K562 (cell line): ENCODE data around the gene TEDDM1. TPM values are rescaled to one million over a fixed set of nuclear protein-coding genes. Genes with fewer than 3 reads are reported as not detected.

Source experiments
- ATAC-seq: fragments of 200-7000 bp; cut with Tn5 transposase; 3 replicates; pipeline ENCODE4 v1.9.1; 2020; ENCODE audit warnings: moderate library complexity
- BruUV-seq: library from RNA; stranded (reverse); fragments of 400-500 nt; replicated peaks from 2 replicates; lab custom pipeline; 2021; lab: Mats Ljungman, UMichigan
- CTCF ChIA-PET: fragments of 300-600 bp; formaldehyde crosslinking; extraction: SDS; loops from one replicate; lab custom pipeline; 2021; ENCODE audit warnings: low intra/inter-chr PET ratio; lab: Yijun Ruan, JAX
- POLR2A ChIA-PET: fragments of 300-600, 350-650 bp; sonication (Branson Sonifier 250); formaldehyde crosslinking; extraction: SDS; loops from one replicate; lab custom pipeline; 2021; ENCODE audit warnings: antibody characterized with exemption, inconsistent platforms; lab: Yijun Ruan, JAX
- DNase-seq, 4 experiments: peaks; one replicate each; pipeline versions ENCODE4 v3.0.0 to v3.0.0-alpha.2; 2011 to 2018; ENCODE audit warnings: low spot score in 3 of 4, mixed read lengths in 3 of 4; ENCODE audit errors: extremely low read depth in 1 of 4
- FAIRE-seq: peaks from 2 replicates; lab custom pipeline; 2011; peaks lifted over from hg19 to GRCh38; lab: Jason Lieb, UNC
- H2AFZ ChIP-seq: 2 replicates; pipeline ENCODE4 v1.6.0; 2011; ENCODE audit warnings: low read depth, low read length, control low read depth, inconsistent platforms
- H3K27ac ChIP-seq: fragments of 200-600 bp; 3 replicates; pipeline ENCODE4 v1.8.0; 2011; ENCODE audit warnings: low read depth, mild to moderate bottlenecking, control low read depth, inconsistent platforms, low read length, moderate library complexity, mixed read lengths; ENCODE audit errors: extremely low read depth
- H3K27me3 ChIP-seq, 2 experiments: fragments of 300-600 bp in 1 of 2; 2 replicates in 1 of 2; 3 replicates in 1 of 2; pipeline versions ENCODE4 v1.6.0 to v1.8.0; 2011; ENCODE audit warnings: inconsistent platforms in 2 of 2, low read length in 2 of 2, mild to moderate bottlenecking in 1 of 2, mixed read lengths in 1 of 2, moderate library complexity in 1 of 2; ENCODE audit not compliant: control insufficient read depth in 2 of 2, insufficient read depth in 2 of 2
- H3K36me3 ChIP-seq: fragments of 300-600 bp; 3 replicates; pipeline ENCODE4 v1.8.0; 2011; ENCODE audit warnings: mild to moderate bottlenecking, low read length, inconsistent platforms; ENCODE audit not compliant: control insufficient read depth, insufficient read depth
- H3K4me1 ChIP-seq, 2 experiments: fragments of 200-600 bp in 1 of 2; replicated peaks in 1 of 2; 2 replicates in 1 of 2; 3 replicates in 1 of 2; pipeline versions ENCODE4 v1.5.1 to v1.8.0; 2011; ENCODE audit warnings: inconsistent platforms in 2 of 2, low read length in 2 of 2, mild to moderate bottlenecking in 1 of 2, mixed read lengths in 1 of 2, moderate library complexity in 1 of 2; ENCODE audit not compliant: control insufficient read depth in 2 of 2, insufficient read depth in 2 of 2
- H3K4me2 ChIP-seq: 2 replicates; pipeline ENCODE4 v1.6.1; 2011; ENCODE audit warnings: low read length, control low read depth, inconsistent platforms, mixed read lengths; ENCODE audit not compliant: insufficient read depth
- H3K4me3 ChIP-seq: fragments of 200-600 bp; sonication (generic), shearing (Covaris generic); 2 replicates; pipeline ENCODE4 v1.5.1; 2016; ENCODE audit warnings: control low read depth, inconsistent platforms
- H3K79me2 ChIP-seq: fragments of 200-600 bp; 3 replicates; pipeline ENCODE4 v1.8.0; 2011; ENCODE audit warnings: low read length, inconsistent platforms; ENCODE audit not compliant: control insufficient read depth, insufficient read depth
- H3K9ac ChIP-seq, 2 experiments: 2 replicates each; pipeline versions ENCODE4 v1.6.0 to v1.6.1; 2011; ENCODE audit warnings: low read depth in 2 of 2, low read length in 2 of 2, control low read depth in 1 of 2, inconsistent platforms in 1 of 2, mild to moderate bottlenecking in 1 of 2, mixed read lengths in 1 of 2; ENCODE audit not compliant: insufficient read depth in 1 of 2
- H3K9me1 ChIP-seq: one replicate; pipeline ENCODE4 v1.6.0; 2011; ENCODE audit warnings: inconsistent platforms, mild to moderate bottlenecking, low read length, moderate library complexity; ENCODE audit not compliant: control insufficient read depth, insufficient read depth
- H3K9me3 ChIP-seq: replicated peaks from 2 replicates; pipeline ENCODE4 v1.5.1; 2011; ENCODE audit warnings: low read depth, low read length, inconsistent platforms; ENCODE audit not compliant: control insufficient read depth, insufficient read depth
- H4K20me1 ChIP-seq: replicated peaks from 2 replicates; pipeline ENCODE4 v1.6.1; 2011; ENCODE audit warnings: low read length, inconsistent platforms, mixed read lengths; ENCODE audit not compliant: control insufficient read depth, insufficient read depth
- CC2D1A ChIP-seq: fragments of 450-650 bp; IDR thresholded peaks from 2 replicates; pipeline ENCODE4 v1.6.1; 2017; ENCODE audit warnings: mild to moderate bottlenecking
- CXXC5 ChIP-seq: fragments of 250-450 bp; sonication (Bioruptor Pico); IDR thresholded peaks from 2 replicates; pipeline ENCODE4 v1.8.0; 2022; ENCODE audit warnings: inconsistent platforms, mild to moderate bottlenecking, moderate library complexity
- ESRRA ChIP-seq: fragments of 450-650 bp; IDR thresholded peaks from 2 replicates; pipeline ENCODE4 v1.6.1; 2014; ENCODE audit warnings: low read depth, mild to moderate bottlenecking, moderate library complexity, borderline replicate concordance
- NR2C2 ChIP-seq, 2 experiments: fragments of 200-800 bp in 1 of 2; sonication (Bioruptor generic) in 1 of 2; sonication (generic) in 1 of 2; formaldehyde crosslinking in 1 of 2; IDR thresholded peaks; 2 replicates each; pipeline versions ENCODE4 v1.6.1 to v1.8.0; 2016 to 2022; ENCODE audit warnings: mild to moderate bottlenecking in 1 of 2, missing compliant biosample characterization in 1 of 2, missing genetic modification characterization in 1 of 2, missing genetic modification reagents in 1 of 2
- PTTG1 ChIP-seq: fragments of 450-650 bp; IDR thresholded peaks from 2 replicates; pipeline ENCODE4 v1.6.1; 2016; ENCODE audit warnings: low read depth, mild to moderate bottlenecking, missing genetic modification characterization, missing compliant biosample characterization
- PURB ChIP-seq: sonication (generic); formaldehyde crosslinking; IDR thresholded peaks from 2 replicates; pipeline ENCODE4 v1.9.0; 2021; ENCODE audit warnings: low read depth, mild to moderate bottlenecking, missing genetic modification reagents
- SPI1 ChIP-seq: IDR thresholded peaks from 2 replicates; pipeline ENCODE4 v1.6.1; 2011; ENCODE audit warnings: low read depth, low read length, control low read depth, borderline replicate concordance
- ZNF24 ChIP-seq: fragments of 450-650 bp; IDR thresholded peaks from 2 replicates; pipeline ENCODE4 v1.6.1; 2016
- WGBS: fragments of 100-300 bp; shearing (Covaris generic); methylation state at CpG from one replicate; pipeline ENCODE4 v1.1.6; 2016; ENCODE audit warnings: low coverage, mixed read lengths; ENCODE audit not compliant: insufficient coverage; ENCODE audit errors: missing lambda C conversion rate; 5-methylcytosine and 5-hydroxymethylcytosine counted together
- in situ Hi-C: fragments of 300-500 bp; cut with MboI; formaldehyde crosslinking; loops from 4 replicates; pipeline ENCODE4 v1.15.0; 2018; ENCODE audit warnings: inconsistent platforms, mixed read lengths
- intact Hi-C: fragments of 100-400 bp; cut with micrococcal nuclease; formaldehyde crosslinking; loops from 2 replicates; pipeline ENCODE4 v1.14.2; 2022
- polyA plus RNA-seq, 8 experiments: library from polyadenylated mRNA; depleted of rRNA in 4 of 8; stranded (reverse) in 5 of 8; unstranded in 3 of 8; fragments of >200 nt; fragmentation: Nextera tagmentation in 2 of 8; fragmentation: Illumina TruSeq in 1 of 8; extraction: Ambion mirVana in 2 of 8; extraction: Trizol in 1 of 8; gene quantifications; 2 replicates each; pipeline versions ENCODE4 v1.2.1 to v1.2.3, GENCODE V29; 2011 to 2014; ENCODE audit warnings: inconsistent platforms in 1 of 8, missing spikeins in 1 of 8
- total RNA-seq, 7 experiments: library from RNA; depleted of rRNA in 6 of 7; stranded (reverse); fragments of >200 nt in 6 of 7; fragmentation: Illumina TruSeq in 2 of 7; extraction: Trizol in 2 of 7; gene quantifications; 2 replicates each; pipeline versions ENCODE4 v1.2.1 to v1.2.3, GENCODE V29; 2011 to 2021; ENCODE audit warnings: low replicate concordance in 1 of 7
- TF ChIP-seq, protein P1 (sequence below): fragments of 450-650 bp; IDR thresholded peaks from 2 replicates; pipeline ENCODE4 v1.6.1; 2016; ENCODE audit warnings: borderline replicate concordance
- TF ChIP-seq, protein P2 (sequence below): fragments of 250-450 bp; sonication (Bioruptor Pico); IDR thresholded peaks from 2 replicates; pipeline ENCODE4 v1.5.0; 2022; ENCODE audit warnings: mild to moderate bottlenecking
- TF ChIP-seq, protein P3 (sequence below): fragments of 250-450 bp; sonication (Bioruptor Pico); IDR thresholded peaks from 2 replicates; pipeline ENCODE4 v1.9.0; 2021; ENCODE audit warnings: mild to moderate bottlenecking, inconsistent platforms

TEDDM1 gene
- total and polyA plus RNA-seq, 9 of the 15 experiments (the other 6 are each of a cell fraction or from before 2014, with no cell fraction given) = not detected

DNA sequence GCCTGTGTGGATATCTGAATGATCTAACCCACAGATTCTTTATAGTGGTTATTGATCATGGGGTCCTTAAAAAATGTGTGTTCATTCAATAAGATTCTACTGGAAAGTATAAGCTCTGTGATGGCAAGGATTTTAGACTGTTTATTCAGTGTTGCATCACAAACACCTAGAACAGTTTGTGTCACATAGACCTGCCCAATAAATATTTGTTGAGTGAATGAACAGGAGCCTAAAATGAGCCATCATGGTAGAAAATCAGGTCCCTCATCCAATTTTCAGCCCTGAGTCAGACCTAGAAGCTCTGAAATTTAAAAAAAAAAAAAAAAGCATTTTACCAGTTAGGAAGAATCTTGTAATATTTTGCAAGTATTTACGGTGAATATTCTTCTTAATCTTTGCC is 47.2 kb upstream of the TEDDM1 start:
- in situ Hi-C loops = loop anchor here (5.0 kb wide), 1 partner anchor 340 kb away; the partner anchor contains the start of gene NPL
- H4K20me1 ChIP-seq = no peaks in the 10 kb centered on the region
- ChIA-PET POLR2A (interaction anchor here (0.8 kb wide), 1 partner anchor 120 kb away, joined by 4 read pairs; no protein-coding TSS in a partner anchor), CTCF (no interaction called here)
- H3K36me3 ChIP-seq = no peaks in the 10 kb centered on the region
- H3K27ac ChIP-seq = no peak overlapping the region
- no peak overlapping the region for H2AFZ ChIP-seq
- no peaks in the 10 kb centered on the region; a peak in 1 of 5 replicates for H3K27me3 ChIP-seq
- H3K9me1 ChIP-seq = no peaks in the 10 kb centered on the region
- 0% methylated on average over 1 of the region's 1 CpG for WGBS
- intact Hi-C loops = loop anchor here (2.0 kb wide), 1 partner anchor 147 kb away; no protein-coding TSS in a partner anchor
- H3K4me1 ChIP-seq = no peaks in the 10 kb centered on the region; a peak in 1 of 5 replicates
- FAIRE-seq = no peak
- H3K9me3 ChIP-seq = no peaks in the 10 kb centered on the region
- DNase-seq = no peak
- H3K79me2 ChIP-seq = no peaks in the 10 kb centered on the region
- no peak for ATAC-seq
- H3K4me3 ChIP-seq = no peak overlapping the region
- H3K4me2 ChIP-seq = no peak overlapping the region
- no TSS peak for BruUV-seq
- H3K9ac ChIP-seq = no peak overlapping the region
- TF ChIP-seq ESRRA (no peak), CXXC5 (no peak), CC2D1A (no peak), SPI1 (no peak), NR2C2 (CRISPR knock-in tag; IDR thresholded peaks at IDR 0.05) (no peak), NR2C2 (tag; IDR thresholded peaks at IDR 0.05) (no peak), PURB (CRISPR knock-in tag) (no peak), ZNF24 (no peak), PTTG1 (tag) (no peak)
- TF ChIP-seq, protein P1, sequence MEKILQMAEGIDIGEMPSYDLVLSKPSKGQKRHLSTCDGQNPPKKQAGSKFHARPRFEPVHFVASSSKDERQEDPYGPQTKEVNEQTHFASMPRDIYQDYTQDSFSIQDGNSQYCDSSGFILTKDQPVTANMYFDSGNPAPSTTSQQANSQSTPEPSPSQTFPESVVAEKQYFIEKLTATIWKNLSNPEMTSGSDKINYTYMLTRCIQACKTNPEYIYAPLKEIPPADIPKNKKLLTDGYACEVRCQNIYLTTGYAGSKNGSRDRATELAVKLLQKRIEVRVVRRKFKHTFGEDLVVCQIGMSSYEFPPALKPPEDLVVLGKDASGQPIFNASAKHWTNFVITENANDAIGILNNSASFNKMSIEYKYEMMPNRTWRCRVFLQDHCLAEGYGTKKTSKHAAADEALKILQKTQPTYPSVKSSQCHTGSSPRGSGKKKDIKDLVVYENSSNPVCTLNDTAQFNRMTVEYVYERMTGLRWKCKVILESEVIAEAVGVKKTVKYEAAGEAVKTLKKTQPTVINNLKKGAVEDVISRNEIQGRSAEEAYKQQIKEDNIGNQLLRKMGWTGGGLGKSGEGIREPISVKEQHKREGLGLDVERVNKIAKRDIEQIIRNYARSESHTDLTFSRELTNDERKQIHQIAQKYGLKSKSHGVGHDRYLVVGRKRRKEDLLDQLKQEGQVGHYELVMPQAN = no peak
- TF ChIP-seq, protein P2, sequence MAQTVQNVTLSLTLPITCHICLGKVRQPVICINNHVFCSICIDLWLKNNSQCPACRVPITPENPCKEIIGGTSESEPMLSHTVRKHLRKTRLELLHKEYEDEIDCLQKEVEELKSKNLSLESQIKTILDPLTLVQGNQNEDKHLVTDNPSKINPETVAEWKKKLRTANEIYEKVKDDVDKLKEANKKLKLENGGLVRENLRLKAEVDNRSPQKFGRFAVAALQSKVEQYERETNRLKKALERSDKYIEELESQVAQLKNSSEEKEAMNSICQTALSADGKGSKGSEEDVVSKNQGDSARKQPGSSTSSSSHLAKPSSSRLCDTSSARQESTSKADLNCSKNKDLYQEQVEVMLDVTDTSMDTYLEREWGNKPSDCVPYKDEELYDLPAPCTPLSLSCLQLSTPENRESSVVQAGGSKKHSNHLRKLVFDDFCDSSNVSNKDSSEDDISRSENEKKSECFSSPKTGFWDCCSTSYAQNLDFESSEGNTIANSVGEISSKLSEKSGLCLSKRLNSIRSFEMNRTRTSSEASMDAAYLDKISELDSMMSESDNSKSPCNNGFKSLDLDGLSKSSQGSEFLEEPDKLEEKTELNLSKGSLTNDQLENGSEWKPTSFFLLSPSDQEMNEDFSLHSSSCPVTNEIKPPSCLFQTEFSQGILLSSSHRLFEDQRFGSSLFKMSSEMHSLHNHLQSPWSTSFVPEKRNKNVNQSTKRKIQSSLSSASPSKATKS (CRISPR knock-in tag) = no peak
- TF ChIP-seq, protein P3, sequence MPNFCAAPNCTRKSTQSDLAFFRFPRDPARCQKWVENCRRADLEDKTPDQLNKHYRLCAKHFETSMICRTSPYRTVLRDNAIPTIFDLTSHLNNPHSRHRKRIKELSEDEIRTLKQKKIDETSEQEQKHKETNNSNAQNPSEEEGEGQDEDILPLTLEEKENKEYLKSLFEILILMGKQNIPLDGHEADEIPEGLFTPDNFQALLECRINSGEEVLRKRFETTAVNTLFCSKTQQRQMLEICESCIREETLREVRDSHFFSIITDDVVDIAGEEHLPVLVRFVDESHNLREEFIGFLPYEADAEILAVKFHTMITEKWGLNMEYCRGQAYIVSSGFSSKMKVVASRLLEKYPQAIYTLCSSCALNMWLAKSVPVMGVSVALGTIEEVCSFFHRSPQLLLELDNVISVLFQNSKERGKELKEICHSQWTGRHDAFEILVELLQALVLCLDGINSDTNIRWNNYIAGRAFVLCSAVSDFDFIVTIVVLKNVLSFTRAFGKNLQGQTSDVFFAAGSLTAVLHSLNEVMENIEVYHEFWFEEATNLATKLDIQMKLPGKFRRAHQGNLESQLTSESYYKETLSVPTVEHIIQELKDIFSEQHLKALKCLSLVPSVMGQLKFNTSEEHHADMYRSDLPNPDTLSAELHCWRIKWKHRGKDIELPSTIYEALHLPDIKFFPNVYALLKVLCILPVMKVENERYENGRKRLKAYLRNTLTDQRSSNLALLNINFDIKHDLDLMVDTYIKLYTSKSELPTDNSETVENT (CRISPR knock-in tag) = no peak
